ENCODE data around the gene LILRA6. TPM values are rescaled to one million over a fixed set of nuclear protein-coding genes. Genes with fewer than 3 reads are reported as not detected.
"Not testable (repeated sequence)": the region's sequence is repeated elsewhere in the genome, so short reads cannot be mapped to it uniquely, and the experiment has no call there.

Gene LILRA6
- total RNA-seq, 1 donor from 2014 or later, result not detected

DNA sequence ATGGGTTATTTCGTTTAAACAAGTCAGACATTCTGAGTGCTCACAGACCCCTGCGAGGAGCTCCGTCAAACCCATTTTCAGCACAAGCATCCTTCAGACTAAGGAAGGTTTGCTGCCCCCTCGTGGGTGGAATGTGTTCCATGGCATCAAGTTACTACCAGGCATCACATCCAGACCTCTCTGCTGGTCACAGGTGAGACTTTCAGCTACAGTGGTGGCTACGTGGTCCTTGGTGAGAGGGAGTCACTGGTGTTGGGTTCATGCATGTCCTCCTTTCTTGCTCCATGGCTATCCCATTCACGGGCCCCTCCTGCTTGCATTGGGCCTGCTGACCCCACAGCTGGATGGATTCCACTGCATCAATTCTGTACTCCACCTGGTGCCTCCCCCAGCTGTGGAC lies 23.5 kb upstream of the LILRA6 start:
- DNase-seq (ENCODE audit: low read depth in 2 of 2), result peak; percentile 70 to 77

- DNase-seq (ENCODE audit: low read depth in 2 of 2), result no peak
These were observed 19.9 kb upstream of the LILRA6 start for GRCh38 chr19:54262470-54262869.

DNA sequence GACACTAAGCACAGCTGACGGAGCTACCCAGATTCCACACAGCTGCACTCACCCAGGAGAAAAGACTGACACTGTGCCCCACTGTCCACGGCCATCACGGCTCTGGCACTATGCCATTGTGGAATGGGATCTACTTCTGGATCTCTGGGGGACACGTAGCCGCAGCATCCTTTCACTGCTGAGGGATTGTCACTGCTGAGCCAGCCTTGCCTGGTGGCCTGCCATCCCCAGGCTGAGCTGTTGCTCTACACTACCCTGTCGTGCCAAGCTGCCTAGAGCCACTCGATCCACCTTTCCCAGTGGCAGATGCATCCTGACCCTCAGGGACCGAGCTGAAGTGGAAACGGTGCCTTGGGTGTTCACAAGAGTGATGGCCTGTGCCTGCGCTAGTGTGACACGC lies 19.5 kb upstream of the LILRA6 start:
- DNase-seq (ENCODE audit: low read depth in 2 of 2), result no peak

- no peak for DNase-seq (ENCODE audit: low read depth in 2 of 2)
These were observed 14.5 kb upstream of the LILRA6 start, which contains the start of gene LILRB5 for GRCh38 chr19:54257116-54257480. TSS of gene LILRB5 (minus strand) at chr19:54257273. CDS start at chr19:54257193, 80 bp downstream.

- DNase-seq (ENCODE audit: low read depth in 2 of 2), result no peak
These were observed 13.9 kb upstream of the LILRA6 start for GRCh38 chr19:54256250-54257115.

DNA sequence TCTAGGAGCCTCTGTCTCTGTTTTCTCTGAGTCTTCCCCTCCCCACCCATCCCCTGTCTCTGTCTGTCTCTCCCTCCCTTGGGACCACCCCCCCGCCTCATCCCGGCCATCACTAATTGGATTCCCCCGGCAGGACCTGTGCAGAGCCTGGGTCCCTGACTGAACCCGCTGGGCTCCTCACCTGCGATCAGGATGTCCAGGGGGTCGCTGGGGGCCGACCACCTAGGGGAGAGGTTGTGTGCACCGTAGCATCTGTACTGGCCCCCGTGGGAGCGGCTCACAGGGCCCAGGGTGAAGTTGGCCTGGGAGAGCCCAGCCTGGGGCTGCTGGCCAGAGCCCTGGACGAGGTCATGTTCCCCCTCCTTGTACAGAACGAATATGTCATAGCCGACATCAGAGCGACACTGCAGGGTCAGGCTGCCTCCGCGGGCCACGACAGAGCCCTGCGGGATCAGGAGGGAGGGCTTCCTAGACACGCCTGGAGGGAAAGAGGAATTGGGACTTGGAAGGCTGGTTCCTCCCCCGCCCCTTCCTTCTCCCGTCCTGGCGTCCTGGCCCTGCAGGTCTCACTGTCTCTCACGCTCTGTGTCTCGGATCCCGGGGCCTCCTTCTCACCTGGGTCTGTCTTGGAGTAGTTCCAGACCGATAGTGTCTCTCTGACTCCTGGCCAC lies 12.7 kb upstream of the LILRA6 start:
- no peak for DNase-seq (ENCODE audit: low read depth in 2 of 2)

DNA sequence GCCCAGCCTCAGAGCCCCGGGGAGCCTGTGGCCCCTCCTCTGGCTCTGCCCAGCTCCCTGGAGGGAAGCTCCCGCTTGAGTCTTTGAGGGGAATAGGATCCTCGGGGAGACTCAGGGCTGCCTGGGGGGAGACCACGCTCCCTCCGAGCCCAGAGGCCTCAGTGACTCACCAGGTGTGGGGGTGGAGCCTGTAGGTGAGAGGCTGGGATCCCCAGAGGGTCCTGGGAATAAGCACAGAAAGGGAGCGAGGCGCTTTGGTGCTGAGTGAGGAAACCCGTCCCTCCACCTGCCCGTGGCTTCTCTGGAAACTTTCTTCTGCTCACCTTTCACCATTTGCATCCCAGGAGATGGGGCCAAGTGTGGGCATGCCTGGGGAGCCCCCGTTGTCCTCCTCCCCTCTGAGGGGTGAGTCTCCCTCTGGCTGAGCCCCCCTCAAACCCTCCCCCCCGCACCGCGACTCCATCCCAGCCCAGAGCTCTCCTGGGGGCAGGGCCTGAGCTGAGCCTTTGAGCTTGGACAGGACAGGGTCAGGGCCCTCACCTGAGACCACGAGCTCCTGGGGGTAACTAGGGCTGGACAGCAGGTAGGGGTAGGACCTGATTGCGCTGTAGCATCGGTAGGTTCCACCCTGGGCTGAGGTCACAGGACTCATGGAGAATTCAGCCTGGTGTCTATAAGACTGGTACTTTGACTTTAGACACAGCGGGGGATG lies 11.8 kb upstream of the LILRA6 start:
- DNase-seq (ENCODE audit: low read depth in 2 of 2), result no peak

- DNase-seq (ENCODE audit: low read depth in 2 of 2), result no peak
These were observed 11.0 kb upstream of the LILRA6 start for GRCh38 chr19:54253331-54254194.

DNA sequence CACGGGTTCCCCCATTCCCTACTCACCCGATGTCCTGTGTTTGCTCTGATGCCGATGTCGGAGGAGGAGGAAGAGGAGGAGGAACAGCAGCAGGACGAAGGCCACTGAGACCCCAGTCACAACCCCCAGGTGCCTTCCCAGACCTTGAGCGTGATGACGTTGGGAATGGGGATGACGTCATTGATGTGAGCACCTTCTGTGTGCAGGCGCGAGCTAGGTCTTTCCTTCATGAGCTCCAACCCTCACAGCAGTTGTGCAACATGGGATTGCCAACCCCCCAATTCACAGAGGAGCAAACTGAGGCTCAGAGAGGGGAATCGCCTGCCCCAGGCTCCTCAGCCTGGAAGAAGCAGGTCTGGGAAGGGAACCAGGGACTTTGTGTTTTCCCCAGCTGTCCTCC lies 10.3 kb upstream of the LILRA6 start:
- no peak for DNase-seq (ENCODE audit: low read depth in 2 of 2)

DNA sequence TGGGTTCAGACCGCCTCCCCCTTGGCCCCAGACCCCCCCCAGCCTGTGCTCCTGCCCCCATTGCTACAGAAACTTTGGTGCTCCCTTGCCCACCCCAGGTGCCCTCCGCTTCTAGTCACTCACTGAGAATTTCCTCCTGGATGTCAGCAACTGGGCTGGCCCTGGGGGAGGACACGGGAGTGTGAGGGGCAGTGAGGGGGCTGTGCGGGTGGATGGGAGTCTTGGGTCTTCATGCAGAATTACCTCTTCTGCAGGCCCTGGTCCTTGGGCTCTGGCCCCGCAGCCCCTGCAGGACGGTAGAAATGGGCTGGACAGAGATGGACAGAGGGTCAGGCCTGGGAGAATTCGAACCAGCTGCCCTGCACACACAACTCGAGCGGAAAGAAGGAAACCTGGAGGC lies 9.7 kb upstream of the LILRA6 start:
- no peak for DNase-seq (ENCODE audit: low read depth in 2 of 2)

DNA sequence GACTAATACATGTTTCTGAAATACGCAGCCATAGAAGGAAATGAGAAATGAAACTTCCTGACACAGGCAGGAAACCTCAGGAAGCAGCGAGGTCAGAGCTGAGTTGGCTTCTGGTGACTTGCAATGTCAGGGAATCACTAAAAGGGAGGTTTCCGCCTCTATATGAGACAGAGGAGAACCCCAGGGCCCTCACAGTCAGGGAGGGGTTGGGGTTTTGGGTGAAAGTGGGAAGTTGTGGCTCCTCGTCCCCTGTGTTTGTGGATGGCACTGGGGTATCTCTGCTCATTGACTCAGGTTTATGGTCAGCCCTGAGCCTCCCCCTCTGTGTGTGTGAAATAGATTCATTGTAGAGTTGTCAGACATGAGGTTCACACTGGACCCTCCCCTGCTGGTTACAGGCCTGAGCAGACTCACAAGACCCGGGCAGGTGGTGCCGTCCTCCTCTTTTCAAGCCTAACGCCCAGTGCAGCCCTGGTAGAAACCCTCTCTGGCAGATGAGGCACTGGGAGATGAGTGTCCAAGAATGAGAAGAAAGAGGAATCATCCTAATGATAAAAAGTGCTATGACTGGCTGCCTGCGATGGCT lies 5.5 kb upstream of the LILRA6 start:
- DNase-seq (ENCODE audit: low read depth in 2 of 2), result peak; percentile 46 to 83

DNA sequence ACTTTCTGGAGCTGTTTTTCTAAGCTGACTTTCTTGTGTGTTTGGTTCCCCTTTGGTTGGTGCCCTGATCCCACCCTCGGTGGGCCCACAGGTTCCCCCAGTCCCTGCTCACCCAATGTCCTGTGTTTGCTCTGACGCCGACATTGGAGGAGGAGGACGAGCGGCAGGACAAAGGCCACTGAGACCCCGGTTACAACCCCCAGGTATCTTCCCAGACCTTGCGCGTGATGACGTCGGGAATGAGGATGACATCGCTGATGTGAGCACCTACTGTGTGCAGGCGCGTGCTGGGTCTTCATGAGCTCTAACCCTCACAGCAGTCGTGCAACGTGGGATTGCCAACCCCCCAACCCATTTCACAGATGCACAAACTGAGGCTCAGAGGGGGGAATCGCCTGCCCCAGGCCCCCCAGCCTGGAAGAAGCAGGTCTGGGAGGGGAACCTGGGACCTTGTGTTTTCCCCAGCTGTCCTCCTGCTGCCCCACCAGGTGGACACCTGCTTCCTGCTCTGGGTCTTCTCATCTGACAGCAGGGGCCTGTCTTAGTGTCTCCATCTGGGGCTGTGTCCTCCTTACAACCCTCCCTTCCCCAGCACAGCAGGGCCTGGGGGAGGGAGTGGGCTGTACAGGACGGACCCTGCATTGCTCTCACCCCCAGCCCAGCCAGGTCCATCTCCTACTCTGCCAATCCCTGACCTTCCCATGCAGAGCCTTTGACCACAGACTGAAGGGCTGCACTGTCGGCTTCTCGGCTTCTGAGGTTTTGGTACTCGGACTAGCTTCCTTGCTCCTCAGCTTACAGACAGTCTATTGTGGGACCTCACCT lies 4.7 kb upstream of the LILRA6 start:
- DNase-seq (ENCODE audit: low read depth in 2 of 2), result no peak

DNA sequence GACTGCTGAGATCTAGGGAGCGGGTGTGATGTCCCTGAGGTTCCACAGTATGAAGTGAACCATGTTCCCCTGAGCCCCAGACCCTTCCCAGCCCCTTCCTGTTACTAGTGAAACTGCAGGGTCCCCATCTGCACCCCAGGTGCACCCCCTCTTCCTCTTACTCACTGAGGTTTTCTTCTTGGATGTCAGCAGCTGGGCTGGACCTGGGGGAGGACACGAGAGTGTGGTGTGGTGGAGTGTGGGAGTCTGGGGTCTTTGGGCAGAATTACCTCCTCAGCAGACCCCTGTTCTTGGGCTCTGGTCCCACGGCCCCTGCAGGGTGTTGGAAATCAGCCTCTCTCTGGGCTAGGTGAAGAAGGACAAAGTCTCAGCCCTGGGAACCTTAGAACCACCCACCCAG lies 3.3 kb upstream of the LILRA6 start:
- no peak for DNase-seq (ENCODE audit: low read depth in 2 of 2)

DNA sequence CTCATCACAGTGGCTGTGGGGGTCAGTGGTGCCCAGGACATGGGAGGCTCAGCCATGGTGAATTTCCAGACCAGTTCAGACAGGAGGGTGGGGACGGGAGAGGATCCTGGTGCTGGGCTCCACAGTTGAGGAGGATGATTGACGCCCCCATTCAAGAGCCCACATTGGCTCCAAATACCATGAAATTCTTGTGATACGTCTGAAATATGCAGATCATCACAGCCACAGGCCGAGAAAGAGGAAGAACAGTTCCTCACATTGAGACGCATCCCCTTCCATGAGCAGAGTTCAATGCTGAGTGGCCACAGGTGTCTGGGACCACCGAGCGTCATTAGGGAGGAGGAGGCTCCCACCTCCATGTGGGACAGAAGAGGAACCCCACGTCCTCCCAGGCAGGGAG lies 1.2 kb upstream of the LILRA6 start:
- not testable (repeated sequence) for DNase-seq (ENCODE audit: low read depth in 2 of 2)

DNA sequence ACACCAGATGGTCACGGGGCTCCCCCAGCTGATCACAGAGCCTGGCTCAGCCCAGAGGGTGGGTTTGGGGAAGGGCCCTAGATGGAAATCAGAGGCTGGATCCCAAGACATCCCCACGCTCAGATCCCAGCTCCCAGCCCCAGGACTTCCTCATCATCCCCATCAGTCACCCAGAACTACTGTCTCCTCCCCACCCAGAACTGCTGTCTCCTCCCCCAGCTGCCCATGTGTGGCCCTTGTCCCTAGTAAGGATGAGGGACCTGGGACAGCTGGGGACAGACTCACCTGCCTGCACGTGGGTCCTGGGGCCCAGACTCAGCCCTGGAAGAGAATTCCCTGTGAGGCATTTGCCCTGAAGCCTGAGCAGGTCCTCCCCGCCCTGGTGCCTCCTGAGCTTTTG lies 356 bp downstream of the LILRA6 start:
- not testable (repeated sequence) for DNase-seq (ENCODE audit: low read depth in 2 of 2)

- not testable (repeated sequence) for DNase-seq (ENCODE audit: low read depth in 2 of 2)
These were observed 1.9 kb downstream of the LILRA6 start for GRCh38 chr19:54240372-54241336.

GRCh38 chr19:54239491-54240371 lies 2.9 kb downstream of the LILRA6 start:
- DNase-seq (ENCODE audit: low read depth in 2 of 2), result not testable (repeated sequence)

DNA sequence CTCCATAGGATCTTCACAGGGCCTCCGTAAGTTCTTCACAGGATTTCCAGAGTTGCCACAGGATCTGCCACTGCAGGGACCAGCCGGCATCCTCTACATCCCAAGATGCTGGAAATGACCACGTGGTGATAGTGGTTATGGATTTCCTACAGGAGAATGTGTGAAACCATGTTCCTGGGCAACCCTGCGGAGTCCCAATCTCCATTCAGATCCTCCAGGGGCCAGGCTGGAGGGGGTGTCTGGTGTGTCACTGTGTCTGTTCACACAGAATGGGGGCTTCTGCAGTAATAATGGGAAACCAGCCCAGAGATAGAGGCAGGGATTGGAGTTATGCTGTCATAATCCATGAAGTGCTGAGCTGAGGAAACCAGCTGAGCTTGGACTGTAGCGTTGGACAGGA lies 8.6 kb downstream of the LILRA6 start:
- no peak for DNase-seq (ENCODE audit: low read depth in 2 of 2)

Measured in lung microvascular endothelial cell (primary cell).